Iris pigment epithelial cell (primary cell): ENCODE measurements around the gene LIMS2.

Experiments used
- DNase-seq: peaks from one replicate; pipeline ENCODE4 v3.0.0-alpha.2; 2011; ENCODE audit warnings: low read depth

The LIMS2 gene

DNA sequence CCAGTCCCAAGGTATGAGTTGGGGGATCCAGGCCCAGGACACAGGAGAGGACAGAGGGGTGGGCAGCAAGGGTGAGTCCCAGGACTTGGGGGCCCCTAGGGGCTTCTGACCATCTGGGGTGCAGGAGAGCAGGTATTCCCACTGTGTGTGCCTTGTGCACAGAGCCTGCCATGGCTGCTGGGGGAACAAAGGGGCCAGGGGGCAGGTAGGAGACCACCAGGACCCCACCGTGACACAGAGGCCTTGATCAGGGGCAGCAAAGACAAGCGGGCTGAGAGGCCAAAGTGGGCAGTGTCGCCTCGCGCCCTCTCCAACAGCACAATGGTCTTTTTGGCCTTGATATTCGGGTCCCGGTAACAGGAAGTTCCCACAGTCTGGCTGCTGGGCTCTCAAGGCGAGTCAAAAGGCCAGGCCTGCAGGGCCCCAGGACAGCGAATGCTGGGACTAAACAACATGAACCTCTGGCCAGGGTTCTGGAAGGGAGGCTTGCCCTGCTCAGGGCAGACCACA, 41.7 kb downstream of the LIMS2 start:
- no peak for DNase-seq

- no peak for DNase-seq
Observed at GRCh38 chr2:127632592-127633489, 42.5 kb downstream of the LIMS2 start.

DNA sequence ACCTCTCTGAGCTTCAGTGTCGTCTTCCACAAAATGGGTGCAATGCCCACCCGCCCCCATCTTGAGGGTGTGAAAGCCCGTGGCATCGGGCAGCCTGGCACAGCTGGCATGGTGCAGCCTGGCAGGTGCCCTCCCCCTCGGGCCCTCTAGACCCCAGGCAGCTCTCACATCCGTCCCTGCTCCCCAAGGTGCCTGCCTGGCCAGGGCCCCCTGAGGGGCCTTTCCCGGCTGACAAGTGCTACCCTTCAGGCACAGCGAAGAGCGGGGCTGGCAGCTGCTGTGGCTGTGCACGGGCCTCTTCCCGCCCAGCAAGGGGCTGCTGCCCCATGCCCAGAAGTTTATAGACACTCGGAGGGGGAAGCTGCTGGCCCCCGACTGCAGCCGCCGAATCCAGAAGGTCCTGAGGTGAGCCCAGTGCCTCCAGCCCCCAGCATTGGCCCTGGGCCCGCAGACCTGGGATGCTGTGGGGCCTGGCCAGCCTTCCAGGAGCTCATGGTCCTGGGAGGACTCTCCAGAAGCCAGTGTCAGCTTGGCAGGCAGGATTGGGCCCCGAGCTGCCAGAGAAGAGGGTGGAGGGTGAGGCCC, 43.2 kb downstream of the LIMS2 start:
- DNase-seq: no peak

- no peak for DNase-seq
Observed at GRCh38 chr2:127631541-127631996, 43.8 kb downstream of the LIMS2 start.

GRCh38 chr2:127630864-127631540, 44.3 kb downstream of the LIMS2 start:
- no peak for DNase-seq

DNA sequence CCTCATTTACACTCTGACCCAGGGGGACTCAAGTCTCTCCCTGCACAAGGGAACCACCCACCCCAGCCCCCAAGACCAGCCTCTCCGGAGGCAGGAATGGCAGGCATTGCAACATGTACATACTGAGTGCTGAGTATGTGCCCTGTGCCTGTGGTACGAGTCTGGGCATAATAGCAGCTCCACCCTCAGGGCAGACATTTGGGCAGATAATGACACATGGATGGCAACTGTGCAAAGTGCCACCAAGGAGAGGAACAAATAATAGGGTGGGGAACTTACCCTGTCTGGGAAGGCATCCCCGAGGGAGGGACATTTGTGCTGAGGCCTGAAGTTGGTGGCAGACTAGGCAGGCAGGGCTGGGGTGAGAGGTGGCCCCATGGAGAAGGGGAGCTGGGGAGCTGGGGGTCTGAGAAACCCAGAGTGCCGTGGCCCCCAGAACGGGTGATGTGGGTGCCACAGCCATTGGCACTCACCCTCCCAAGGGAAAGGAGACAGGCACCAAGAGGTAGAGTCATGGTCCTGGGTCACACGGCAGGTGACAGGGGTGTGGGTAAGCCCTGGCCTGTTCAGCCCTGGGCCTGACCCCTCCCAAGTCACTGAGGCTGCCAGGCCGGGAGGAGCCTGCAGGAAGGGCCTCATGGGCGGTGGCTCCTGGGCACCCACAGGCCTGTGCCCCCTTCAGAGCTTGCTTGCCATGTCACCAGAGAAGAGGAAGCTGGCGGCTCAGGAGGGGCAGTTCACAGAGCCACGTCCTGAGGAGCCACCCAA, 45.0 kb downstream of the LIMS2 start:
- DNase-seq: no peak

GRCh38 chr2:127629637-127630036, 45.7 kb downstream of the LIMS2 start:
- DNase-seq: no peak

DNA sequence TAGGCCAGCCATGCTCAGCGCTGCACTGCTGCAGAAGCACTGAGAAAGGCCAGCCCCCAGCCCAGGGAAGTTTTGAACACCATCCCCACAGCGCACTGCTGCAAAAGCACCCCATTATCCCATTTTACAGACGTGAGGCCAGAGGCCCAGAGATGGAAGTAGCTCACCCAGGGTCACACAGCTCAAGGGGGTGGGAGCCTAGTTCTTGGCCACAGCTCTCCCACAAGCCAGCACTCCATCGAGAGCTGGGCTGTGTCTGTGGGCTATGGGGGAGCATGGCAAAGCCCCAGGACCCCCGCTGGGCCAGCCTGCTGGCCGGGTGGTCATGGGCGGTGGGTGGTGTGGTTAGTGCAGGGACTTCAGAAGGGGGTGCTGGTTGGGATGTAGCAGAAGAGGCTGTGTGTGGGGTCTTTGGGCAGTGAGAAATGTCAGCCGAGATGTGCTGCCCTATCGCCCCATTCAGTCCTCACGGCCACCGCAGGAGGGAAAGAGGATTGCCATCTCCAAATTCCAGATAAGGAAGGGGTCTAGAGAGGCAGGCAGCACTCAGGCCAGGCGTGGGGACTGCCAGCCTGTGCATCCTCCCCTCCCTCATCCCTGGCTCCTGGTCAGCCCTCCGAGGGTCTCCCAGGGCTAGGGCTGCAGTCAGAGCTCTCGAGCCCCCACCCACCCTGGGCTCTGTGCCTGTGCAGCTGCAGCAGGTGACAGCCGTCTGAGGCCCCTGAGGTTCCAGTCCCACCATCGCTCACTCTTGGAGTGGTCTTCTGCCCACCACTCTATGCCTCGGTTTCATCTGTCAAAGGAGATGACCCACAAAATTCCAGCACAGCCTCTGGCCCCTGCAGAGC, 46.3 kb downstream of the LIMS2 start:
- no peak for DNase-seq

DNA sequence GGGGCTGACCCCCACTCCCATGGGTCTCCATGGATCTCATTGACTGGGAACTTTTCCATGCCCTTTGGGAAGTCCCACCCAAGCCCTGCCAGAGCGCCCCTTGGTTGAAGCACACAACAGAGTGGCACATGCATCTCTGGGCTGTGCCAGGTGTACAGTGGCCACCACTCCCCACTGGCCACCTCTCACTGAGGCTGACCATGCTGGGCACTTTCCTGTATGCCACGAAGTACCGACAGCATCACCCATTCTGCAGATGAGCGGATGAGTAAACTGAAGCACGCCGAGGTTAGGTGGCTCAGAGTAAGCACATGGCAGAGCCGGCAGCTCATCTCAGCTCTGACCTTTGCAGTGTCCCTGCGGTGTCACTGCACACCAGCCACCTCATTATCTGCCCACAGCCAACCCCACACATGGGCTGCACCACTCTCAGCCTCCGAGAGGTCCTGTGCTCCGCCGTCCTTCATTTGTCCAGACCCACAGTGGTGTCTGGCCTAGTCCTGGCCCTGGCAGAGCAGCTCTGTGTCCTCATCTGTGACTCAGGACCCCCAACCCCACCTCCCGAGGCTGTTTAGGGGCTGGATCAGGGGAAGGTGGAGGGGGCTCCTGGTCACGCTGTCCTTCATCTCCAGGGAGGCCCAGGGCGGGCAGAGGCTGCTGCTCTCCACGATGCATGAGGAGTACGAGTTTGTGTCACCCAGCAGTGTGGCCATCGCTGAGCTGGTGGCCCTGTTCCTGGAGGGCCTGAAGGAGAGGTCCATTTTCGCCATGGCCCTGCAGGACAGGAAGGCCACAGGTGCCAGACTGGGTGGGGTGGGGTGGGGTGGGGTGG, 47.4 kb downstream of the LIMS2 start:
- DNase-seq: no peak

DNA sequence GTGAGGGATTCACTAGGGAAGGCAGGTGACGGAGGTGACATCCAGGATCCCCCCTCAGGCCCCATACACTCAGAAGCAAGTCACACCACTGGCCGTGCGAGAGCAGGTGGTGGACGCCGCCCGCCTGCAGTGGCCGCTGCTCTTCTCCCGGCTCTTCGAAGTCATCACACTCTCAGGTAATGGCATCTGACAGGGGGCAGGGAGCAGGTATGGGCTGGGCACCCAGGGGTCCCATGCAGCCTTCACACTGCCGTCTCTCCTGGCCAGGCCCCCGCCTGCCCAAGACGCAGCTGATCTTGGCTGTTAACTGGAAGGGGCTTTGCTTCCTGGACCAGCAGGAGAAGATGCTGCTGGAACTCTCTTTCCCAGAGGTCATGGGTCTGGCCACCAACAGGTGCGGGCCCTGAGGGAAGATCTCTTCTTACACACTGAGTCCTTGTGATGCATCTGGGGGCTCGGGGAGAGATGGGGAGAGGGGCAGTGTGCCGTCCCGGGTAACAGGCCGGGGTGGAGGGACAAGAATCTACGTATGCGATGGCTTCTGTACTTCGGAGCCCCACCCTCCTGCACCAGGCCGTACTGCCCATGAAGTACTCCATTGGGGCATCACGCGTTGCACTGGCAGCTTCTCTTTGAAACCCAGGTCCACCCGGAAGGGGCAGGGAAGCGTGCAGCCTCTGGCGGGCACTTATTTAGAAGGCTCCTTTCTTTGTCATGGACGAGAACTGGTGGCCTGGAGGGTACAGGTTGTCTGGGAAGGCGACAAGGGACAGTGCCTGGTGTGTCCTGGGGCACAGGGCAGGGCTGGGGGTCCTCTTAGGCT, 48.2 kb downstream of the LIMS2 start:
- no peak for DNase-seq

DNA sequence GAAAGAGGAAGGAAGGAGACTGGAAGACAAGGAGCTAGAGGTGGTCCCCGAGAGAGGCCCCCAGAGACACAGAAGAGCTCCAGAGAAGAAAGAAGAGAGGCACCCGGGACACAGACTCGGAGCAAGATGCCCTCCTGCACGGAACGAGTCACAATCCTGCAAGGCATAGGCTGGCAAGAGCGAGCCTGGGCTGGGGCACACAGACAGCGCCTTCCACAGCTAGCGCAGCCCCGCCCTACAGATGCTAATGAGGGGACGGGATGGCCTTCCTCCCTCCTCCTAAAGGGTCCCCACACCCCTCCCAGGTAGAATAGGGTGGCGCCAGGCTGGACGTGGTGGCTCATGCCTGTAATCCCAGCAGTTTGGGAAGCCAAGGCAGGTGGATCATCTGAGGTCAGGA, 49.2 kb downstream of the LIMS2 start:
- no peak for DNase-seq

DNA sequence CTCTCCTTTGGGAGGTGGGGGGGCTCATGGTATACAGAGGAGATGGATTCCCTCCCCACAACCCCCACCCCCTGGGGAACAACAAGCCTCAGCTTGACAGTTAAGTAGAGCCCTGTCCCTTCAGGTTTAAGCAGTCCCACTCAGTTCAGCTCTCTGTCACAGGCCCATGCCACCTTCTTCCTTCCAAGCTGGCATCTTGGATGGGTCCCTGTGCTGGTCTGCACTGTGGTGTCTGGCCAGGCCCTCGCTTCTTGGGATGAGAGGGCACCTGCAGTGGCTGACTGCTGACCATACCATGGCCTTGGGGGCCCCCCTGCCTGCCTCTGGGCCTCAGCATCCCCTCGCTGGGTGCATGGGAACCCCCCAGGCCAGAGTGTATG, 49.8 kb downstream of the LIMS2 start:
- DNase-seq: no peak

DNA sequence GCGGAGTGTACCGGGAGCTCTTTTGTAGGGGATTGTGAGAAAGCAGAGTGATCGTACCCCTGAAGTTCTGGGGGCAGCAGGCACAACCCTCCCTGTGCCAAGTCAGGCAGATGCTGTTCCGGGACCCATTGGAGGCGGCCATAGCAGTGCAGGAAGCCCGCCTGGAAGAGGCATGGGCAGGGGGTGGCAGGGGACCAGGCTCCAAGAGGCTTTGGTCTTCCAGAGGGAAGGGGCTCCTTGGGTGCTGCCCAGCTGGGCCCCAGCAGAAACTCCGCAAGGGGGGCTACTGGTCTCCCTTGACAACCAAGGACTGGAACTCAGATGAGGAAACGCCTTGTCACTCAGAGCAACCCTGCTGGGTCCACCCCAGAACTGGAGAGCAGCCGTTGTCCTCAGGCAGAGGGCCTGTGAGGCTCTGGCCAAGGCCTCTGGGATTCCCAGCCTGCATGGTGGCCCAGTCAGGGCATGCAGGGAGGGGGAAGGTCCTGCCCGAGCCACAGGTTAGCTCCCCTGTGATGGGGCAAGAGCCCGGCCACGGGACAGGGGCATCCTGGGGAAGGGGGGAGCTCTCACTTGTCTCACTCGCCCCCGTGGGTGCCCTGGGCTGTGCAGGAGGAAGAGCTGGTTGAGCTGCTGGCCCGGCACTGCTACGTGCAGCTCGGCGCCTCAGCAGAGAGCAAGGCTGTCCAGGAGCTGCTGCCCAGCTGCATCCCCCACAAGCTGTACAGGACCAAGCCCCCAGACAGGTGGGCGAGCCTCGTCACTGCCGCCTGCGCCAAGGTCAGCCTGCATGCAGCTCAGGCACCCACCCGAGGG, 50.4 kb downstream of the LIMS2 start:
- no peak for DNase-seq

DNA sequence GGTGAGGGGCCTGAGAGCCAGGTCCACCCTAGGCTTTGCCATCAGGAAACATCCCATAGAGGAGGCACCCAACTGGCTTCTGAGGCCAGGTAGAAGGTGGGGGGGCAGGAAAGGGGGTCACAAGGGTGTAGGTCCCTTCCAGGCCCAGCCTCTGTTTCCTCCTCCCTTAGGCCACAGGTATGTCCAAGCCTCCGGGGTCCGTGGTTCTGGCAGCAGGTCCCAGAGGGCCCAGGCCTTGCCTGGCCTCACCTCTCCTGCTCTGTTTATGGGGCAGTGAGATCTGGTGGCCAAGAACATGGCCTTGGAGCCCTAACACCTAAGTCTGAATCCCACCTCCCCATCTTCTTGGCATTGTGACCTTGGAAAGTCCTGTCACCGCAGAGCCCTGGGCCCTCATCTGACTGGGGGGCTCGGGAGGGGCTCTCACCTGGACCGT, 51.0 kb downstream of the LIMS2 start:
- DNase-seq: no peak

DNA sequence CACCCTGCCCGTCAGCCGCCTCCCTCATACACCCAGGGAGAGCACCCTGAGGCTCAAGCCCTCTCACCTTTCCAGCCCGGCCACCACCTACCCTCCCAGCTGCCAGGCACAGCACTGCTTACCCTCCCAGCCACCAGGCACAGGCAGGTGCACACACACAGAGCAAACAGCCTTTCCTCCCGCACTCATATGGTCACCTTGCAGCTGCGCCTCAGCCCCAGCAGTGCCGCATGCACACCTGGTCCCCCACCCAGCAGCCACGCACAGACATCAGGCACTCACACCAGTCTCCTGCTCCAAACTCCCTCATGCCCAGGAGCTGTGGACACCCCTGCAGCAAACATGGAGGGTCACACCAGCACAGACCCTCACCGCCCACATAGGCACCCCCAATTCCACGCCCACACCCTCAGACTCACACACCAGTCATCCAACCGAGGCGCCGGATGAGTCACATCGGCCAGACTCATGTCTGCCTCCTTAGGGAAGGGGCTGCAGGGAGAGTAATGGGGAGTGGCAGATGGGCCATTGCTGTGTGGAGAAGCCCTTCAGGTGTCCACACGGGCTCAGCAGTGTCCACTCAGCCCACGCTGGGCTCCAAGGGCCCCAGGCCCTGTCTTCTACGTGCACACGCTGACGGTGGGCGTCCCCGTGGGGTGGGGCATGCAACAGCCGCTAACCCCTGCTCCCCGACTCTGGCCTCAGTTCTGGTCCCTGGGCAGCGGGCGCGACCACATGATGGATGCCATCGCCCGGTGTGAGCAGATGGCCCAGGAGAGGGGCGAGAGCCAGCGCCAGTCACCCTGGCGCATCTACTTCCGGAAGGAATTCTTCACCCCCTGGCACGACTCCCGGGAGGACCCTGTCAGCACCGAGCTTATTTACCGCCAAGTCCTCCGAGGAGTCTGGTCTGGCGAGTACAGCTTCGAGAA, 51.7 kb downstream of the LIMS2 start:
- peak; percentile 68 for DNase-seq

- no peak for DNase-seq
Observed at GRCh38 chr2:127622561-127623387, 52.6 kb downstream of the LIMS2 start.
